Neuronal stem cell (in vitro differentiated cells): ENCODE data around the gene CCZ1B.
"Not testable (repeated sequence)": the region's sequence is repeated elsewhere in the genome, so short reads cannot be mapped to it uniquely, and the experiment has no call there.

Source experiments
- DNase-seq: peaks from one replicate; pipeline ENCODE4 v3.0.0-alpha.2; 2013; ENCODE audit warnings: low spot score
- H2AFZ ChIP-seq: one replicate; pipeline ENCODE4 v1.6.1; 2013; ENCODE audit warnings: mild to moderate bottlenecking, low read length, inconsistent platforms
- H2AK5ac ChIP-seq: 2 replicates; pipeline ENCODE4 v1.6.1; 2013; ENCODE audit warnings: low read depth, mild to moderate bottlenecking, inconsistent platforms, low read length, moderate library complexity, mixed read lengths
- H2BK120ac ChIP-seq: 2 replicates; pipeline ENCODE4 v1.6.1; 2013; ENCODE audit warnings: low read depth, mild to moderate bottlenecking, inconsistent platforms, low read length, moderate library complexity, mixed read lengths
- H2BK12ac ChIP-seq: one replicate; pipeline ENCODE4 v1.6.1; 2013; ENCODE audit warnings: low read length, inconsistent platforms
- H2BK15ac ChIP-seq: 2 replicates; pipeline ENCODE4 v1.6.1; 2013; ENCODE audit warnings: mild to moderate bottlenecking, low read length, inconsistent platforms, mixed read lengths
- H2BK5ac ChIP-seq: one replicate; pipeline ENCODE4 v1.6.1; 2013; ENCODE audit warnings: inconsistent platforms, mild to moderate bottlenecking, low read length, moderate library complexity
- H3K14ac ChIP-seq: one replicate; pipeline ENCODE4 v1.6.1; 2013; ENCODE audit warnings: low read length, inconsistent platforms
- H3K18ac ChIP-seq: 2 replicates; pipeline ENCODE4 v1.6.1; 2013; ENCODE audit warnings: low read length, inconsistent platforms
- H3K23ac ChIP-seq: 2 replicates; pipeline ENCODE4 v1.6.1; 2013; ENCODE audit warnings: low read depth, mild to moderate bottlenecking, mixed read lengths, low read length, inconsistent platforms; ENCODE audit not compliant: poor library complexity
- H3K27ac ChIP-seq: replicated peaks from 3 replicates; pipeline ENCODE4 v1.5.1; 2013; ENCODE audit warnings: low read length, inconsistent platforms
- H3K27me3 ChIP-seq, 3 experiments: 2 replicates each; pipeline ENCODE4 v1.6.1; 2013; ENCODE audit warnings: low read length in 3 of 3, mild to moderate bottlenecking in 2 of 3, inconsistent platforms in 1 of 3, low read depth in 1 of 3, mixed read lengths in 1 of 3, moderate library complexity in 1 of 3; ENCODE audit not compliant: control insufficient read depth in 3 of 3, insufficient read depth in 3 of 3
- H3K36me3 ChIP-seq, 2 donors: replicated peaks in 1 of 2; 2 replicates each; pipeline ENCODE4 v1.6.1; 2013; ENCODE audit warnings: low read length in 2 of 2; ENCODE audit not compliant: control insufficient read depth in 2 of 2, insufficient read depth in 2 of 2
- H3K4ac ChIP-seq: 2 replicates; pipeline ENCODE4 v1.6.1; 2013; ENCODE audit warnings: inconsistent platforms, mild to moderate bottlenecking, low read length, moderate library complexity
- H3K4me1 ChIP-seq, 2 donors: 1 replicate in 1 of 2; 2 replicates in 1 of 2; pipeline ENCODE4 v1.6.1; 2013; ENCODE audit warnings: low read length in 2 of 2, low read depth in 1 of 2; ENCODE audit not compliant: control insufficient read depth in 2 of 2, insufficient read depth in 1 of 2
- H3K4me2 ChIP-seq: one replicate; pipeline ENCODE4 v1.6.1; 2013; ENCODE audit warnings: mild to moderate bottlenecking, low read length, inconsistent platforms; ENCODE audit not compliant: insufficient read depth, poor library complexity, severe bottlenecking
- H3K4me3 ChIP-seq, 2 donors: 2 replicates each; pipeline ENCODE4 v1.5.1; 2013; ENCODE audit warnings: low read length in 2 of 2, mild to moderate bottlenecking in 2 of 2, inconsistent platforms in 1 of 2, moderate library complexity in 1 of 2
- H3K79me1 ChIP-seq: one replicate; pipeline ENCODE4 v1.6.1; 2013; ENCODE audit warnings: low read depth, mild to moderate bottlenecking, inconsistent platforms, low read length, moderate library complexity
- H3K9ac ChIP-seq: one replicate; pipeline ENCODE4 v1.6.1; 2013; ENCODE audit warnings: mild to moderate bottlenecking, low read depth, low read length, inconsistent platforms; ENCODE audit not compliant: poor library complexity
- H3K9me3 ChIP-seq, 2 donors: replicated peaks in 1 of 2; 2 replicates each; pipeline versions ENCODE3 to v1.6.1; 2013; ENCODE audit warnings: low read length in 2 of 2, mild to moderate bottlenecking in 2 of 2, inconsistent platforms in 1 of 2, low read depth in 1 of 2, mixed read lengths in 1 of 2, moderate library complexity in 1 of 2; ENCODE audit not compliant: control insufficient read depth in 2 of 2, insufficient read depth in 1 of 2
- H4K8ac ChIP-seq: one replicate; pipeline ENCODE4 v1.6.1; 2013; ENCODE audit warnings: low read depth, mild to moderate bottlenecking, inconsistent platforms, low read length, moderate library complexity
- H4K91ac ChIP-seq: one replicate; pipeline ENCODE4 v1.6.1; 2013; ENCODE audit warnings: low read length, low read depth, mild to moderate bottlenecking, inconsistent platforms; ENCODE audit not compliant: poor library complexity
- WGBS, 2 donors: extraction: QIAGEN DNeasy Blood & Tissue Kit; methylation state at CpG; one replicate each; pipeline ENCODE4 v1.1.7; 2013; ENCODE audit warnings: missing lambda C conversion rate in 2 of 2, mixed read lengths in 1 of 2; ENCODE audit not compliant: insufficient read length in 2 of 2, insufficient replicate concordance in 1 of 2; ENCODE audit errors: extremely low coverage in 2 of 2; 5-methylcytosine and 5-hydroxymethylcytosine counted together

The CCZ1B gene

GRCh38 chr7:6855563-6856131 is 29.6 kb upstream of the CCZ1B start:
- H4K8ac ChIP-seq, H2BK15ac ChIP-seq, H4K91ac ChIP-seq, H3K27ac ChIP-seq, DNase-seq, H2BK5ac ChIP-seq, H3K14ac ChIP-seq, H2AK5ac ChIP-seq, H3K9me3 ChIP-seq, H3K36me3 ChIP-seq, H2BK120ac ChIP-seq, H2BK12ac ChIP-seq, H3K23ac ChIP-seq, H3K79me1 ChIP-seq, H3K9ac ChIP-seq, H3K4ac ChIP-seq, H3K4me1 ChIP-seq, H3K18ac ChIP-seq: not testable (repeated sequence)
- Histone ChIP-seq H2AFZ (peak overlapping the region; percentile 75), H3K27me3 (peaks cover 0 to 11% (median 0%) of the 10 kb centered on the region in 3 experiments), H3K4me2 (peak overlapping the region; percentile 49), H3K4me3 (peak overlapping the region in 1 of 2 donors; percentile 77)
- WGBS, 2 donors = no CpG with 5 or more reads among the region's 47 CpGs

GRCh38 chr7:6854747-6855562 is 28.9 kb upstream of the CCZ1B start:
- H3K4ac ChIP-seq, H3K36me3 ChIP-seq, H3K14ac ChIP-seq, H2BK5ac ChIP-seq, H2BK12ac ChIP-seq, H2BK120ac ChIP-seq, H4K91ac ChIP-seq, H3K4me1 ChIP-seq, H3K27ac ChIP-seq, H4K8ac ChIP-seq, H3K9me3 ChIP-seq, H2AK5ac ChIP-seq, H2BK15ac ChIP-seq, DNase-seq, H3K9ac ChIP-seq, H3K79me1 ChIP-seq, H3K23ac ChIP-seq: not testable (repeated sequence)
- peaks cover 0 to 11% (median 0%) of the 10 kb centered on the region in 3 experiments for H3K27me3 ChIP-seq
- WGBS, 2 donors = no CpG with 5 or more reads among the region's 71 CpGs
- H3K4me3 ChIP-seq = peak overlapping the region in 1 of 2 donors; percentile 77
- H3K4me2 ChIP-seq = peak overlapping the region; percentile 49
- H2AFZ ChIP-seq = peak overlapping the region; percentile 75
- H3K18ac ChIP-seq = peak overlapping the region; percentile 57

GRCh38 chr7:6853681-6854080 is 27.6 kb upstream of the CCZ1B start:
- H3K9me3 ChIP-seq, H4K91ac ChIP-seq, H3K9ac ChIP-seq, H3K36me3 ChIP-seq, H3K18ac ChIP-seq, H3K4ac ChIP-seq, H3K14ac ChIP-seq, H3K4me1 ChIP-seq, H2BK5ac ChIP-seq, H2BK120ac ChIP-seq, H3K23ac ChIP-seq, DNase-seq, H3K4me3 ChIP-seq, H2AK5ac ChIP-seq, H3K27ac ChIP-seq, H3K4me2 ChIP-seq, H4K8ac ChIP-seq, H2BK12ac ChIP-seq, H3K79me1 ChIP-seq, H2BK15ac ChIP-seq: not testable (repeated sequence)
- Histone ChIP-seq H3K27me3 (peaks cover 0 to 11% (median 0%) of the 10 kb centered on the region in 3 experiments), H2AFZ (peak overlapping the region; percentile 11)
- no CpG with 5 or more reads among the region's 17 CpGs for WGBS, 2 donors

GRCh38 chr7:6849127-6849526 is 23.1 kb upstream of the CCZ1B start:
- H3K27ac ChIP-seq, H3K14ac ChIP-seq, H3K4me3 ChIP-seq, H3K9ac ChIP-seq, H2BK5ac ChIP-seq, H3K4me1 ChIP-seq, H3K9me3 ChIP-seq, H2BK120ac ChIP-seq, H3K36me3 ChIP-seq, H3K79me1 ChIP-seq, H4K8ac ChIP-seq, H2AK5ac ChIP-seq, H3K4me2 ChIP-seq, H4K91ac ChIP-seq, H3K27me3 ChIP-seq, DNase-seq, H3K18ac ChIP-seq, H3K4ac ChIP-seq, H2BK12ac ChIP-seq, H2BK15ac ChIP-seq, H2AFZ ChIP-seq, H3K23ac ChIP-seq: not testable (repeated sequence)
- no CpG with 5 or more reads among the region's 6 CpGs for WGBS, 2 donors
